ENCODE measurements around the gene ADAM22.

ADAM22 gene

DNA sequence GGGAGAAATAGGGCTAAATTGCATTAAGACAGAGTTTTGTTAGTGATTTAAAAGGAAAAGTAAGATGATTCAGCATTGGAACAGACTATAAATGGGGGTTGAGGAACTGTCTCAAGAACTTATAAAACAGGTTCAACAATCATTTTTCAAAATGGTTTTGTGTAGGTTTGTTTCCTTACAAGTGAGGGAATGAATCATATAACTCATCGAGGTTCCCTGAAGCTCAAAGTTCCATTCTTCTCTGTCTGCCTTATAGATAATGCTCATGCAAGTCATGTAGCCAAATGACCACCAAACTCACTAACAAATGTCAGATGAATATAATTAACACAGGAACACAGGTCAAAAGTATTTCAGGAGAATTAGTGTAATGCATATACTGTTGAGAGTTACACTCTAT is 27.7 kb downstream of the ADAM22 start:
- no peak for DNase-seq (ENCODE audit: low spot score)

DNA sequence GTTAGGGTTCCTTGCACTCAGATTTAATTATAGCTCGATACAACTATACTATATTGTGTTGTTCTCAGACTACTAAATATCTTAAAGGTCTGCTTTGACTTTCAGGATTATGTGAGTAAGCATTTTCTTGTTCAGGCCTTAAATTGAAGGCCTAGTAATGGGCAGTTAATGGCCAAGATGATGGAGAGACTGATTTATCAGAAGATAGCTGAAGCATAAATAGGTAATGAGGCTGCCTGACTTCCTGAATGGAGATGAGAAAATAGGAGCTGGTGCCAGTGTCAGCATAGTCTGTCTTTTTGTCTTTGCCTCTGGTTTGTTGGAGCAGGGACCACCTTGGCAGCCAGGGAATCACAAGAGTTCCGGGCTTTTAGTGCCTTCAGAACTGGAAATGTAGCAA is 32.2 kb downstream of the ADAM22 start:
- no peak for DNase-seq (ENCODE audit: low spot score)

DNA sequence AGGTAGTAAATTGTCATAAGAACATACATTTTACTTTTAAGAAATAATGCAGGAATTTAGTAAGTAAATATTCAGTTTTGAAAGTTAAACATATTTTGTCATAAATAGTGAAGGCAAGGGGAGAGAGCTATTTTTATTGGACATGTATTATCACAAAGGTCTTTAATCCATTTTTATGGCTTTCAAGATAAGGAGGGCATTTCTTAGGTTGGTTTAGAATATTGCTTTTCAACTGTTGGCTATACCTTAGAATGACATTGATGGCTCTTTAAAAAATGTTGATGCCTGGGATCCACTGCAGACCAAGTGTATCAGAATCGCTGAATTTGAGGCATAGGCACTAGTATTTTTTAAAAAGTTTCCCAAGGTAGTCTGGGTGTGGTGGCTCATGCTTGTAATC is 34.0 kb downstream of the ADAM22 start:
- DNase-seq (ENCODE audit: low spot score): no peak

- DNase-seq (ENCODE audit: low spot score): no peak
Observed at GRCh38 chr7:87982116-87982515, 48.1 kb downstream of the ADAM22 start.

GRCh38 chr7:87984088-87984487 is 50.0 kb downstream of the ADAM22 start:
- no peak for DNase-seq (ENCODE audit: low spot score)

GRCh38 chr7:87993269-87993668 is 59.2 kb downstream of the ADAM22 start:
- DNase-seq (ENCODE audit: low spot score): no peak

- no peak for DNase-seq (ENCODE audit: low spot score)
Observed at GRCh38 chr7:87999261-87999660, 65.2 kb downstream of the ADAM22 start.

DNA sequence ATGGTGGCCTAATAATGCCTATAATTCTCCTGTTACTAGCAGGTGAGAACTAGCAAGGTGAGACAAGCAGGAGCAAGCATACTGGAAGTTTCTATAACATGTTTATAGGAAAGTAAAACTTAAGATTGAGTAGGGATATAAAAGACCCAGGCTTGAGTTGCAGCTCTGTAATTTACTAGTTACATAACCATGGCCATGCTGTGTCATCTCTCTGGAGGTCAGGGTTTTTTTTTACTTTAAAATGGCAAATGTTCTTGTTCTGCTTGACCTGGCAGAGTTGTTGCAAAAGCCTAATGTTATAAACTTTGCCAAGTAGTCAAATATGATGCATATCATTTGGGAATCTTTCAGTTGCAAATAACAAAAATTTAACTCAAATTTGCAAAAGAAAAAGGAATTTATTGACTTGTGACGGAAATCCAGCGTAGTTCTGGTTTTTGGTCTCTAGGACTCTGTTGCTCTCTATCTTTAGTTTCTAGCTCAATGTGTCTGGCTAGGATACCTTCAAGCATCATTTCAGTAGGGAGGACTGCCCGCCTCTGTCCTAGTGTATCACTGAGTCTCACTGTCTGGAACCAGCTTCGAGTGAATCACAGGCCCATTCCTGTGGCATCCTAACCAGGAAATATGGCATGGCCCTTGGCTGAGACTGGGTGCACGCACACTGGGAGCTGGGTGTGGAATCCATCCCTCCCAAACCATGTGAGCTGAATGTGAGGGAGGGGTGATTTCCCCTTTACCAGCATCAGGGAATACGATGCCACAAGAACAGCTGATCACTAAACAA is 67.9 kb downstream of the ADAM22 start:
- no peak for DNase-seq (ENCODE audit: low spot score)

DNA sequence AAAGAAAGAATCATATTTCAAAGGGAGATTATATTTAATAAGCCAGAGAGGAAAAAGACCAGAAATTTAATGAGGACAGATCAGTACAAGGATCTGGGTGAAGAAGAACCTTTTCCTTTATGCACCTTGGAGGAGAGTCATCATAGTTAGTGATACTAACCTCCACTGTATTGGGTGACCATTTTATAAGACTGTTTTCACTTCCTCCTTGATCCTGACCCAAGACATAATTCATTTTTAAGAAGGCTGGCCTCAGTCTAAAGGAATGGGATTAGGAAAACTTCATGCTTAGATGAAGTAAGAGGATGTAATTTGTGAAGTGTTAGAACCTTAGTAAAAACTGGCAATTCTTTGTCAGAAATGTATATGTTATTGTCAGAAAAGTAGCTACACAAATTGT is 68.6 kb downstream of the ADAM22 start:
- no peak for DNase-seq (ENCODE audit: low spot score)

- no peak for DNase-seq (ENCODE audit: low spot score)
Observed at GRCh38 chr7:88003581-88003980, 69.5 kb downstream of the ADAM22 start.

DNA sequence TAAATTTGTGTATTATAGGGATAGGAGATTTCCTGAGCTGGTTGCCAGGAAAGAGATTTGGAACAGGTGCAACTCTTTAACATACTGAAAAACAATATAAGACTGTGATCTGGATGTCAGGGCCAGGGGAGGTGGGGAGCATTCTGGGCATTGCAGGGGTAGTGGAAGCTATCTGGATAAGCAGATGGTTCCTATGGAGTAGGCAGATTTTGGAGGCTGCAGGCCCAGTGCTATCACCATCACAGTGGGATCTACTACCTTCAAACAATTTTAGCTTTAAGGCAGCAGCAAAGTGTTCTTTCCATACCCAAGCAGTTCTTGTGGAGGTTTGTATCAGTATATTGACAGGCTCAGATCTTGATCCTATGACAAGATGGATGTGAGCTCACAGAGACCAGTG is 71.1 kb downstream of the ADAM22 start:
- no peak for DNase-seq (ENCODE audit: low spot score)

DNA sequence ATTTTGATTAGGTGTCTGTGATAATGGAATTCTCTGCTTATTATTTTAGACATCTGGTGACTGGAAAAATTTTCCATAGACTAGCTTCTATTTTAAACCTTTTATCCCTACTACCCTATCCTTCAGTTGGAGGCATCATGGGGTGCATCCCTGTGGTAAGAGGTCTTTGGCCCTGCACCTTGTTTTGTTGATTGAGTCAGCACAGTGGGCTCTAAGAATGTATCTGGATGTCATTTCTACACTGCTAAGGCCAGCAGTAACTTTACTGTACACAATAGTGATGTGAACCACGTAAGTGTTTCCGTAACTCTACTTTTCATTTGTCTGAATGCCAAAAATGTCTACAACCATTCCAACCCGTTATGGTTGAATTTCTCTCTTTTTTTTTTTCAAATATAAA is 75.6 kb downstream of the ADAM22 start:
- DNase-seq (ENCODE audit: low spot score): no peak

GRCh38 chr7:88012086-88012485 is 78.0 kb downstream of the ADAM22 start:
- no peak for DNase-seq (ENCODE audit: low spot score)

DNA sequence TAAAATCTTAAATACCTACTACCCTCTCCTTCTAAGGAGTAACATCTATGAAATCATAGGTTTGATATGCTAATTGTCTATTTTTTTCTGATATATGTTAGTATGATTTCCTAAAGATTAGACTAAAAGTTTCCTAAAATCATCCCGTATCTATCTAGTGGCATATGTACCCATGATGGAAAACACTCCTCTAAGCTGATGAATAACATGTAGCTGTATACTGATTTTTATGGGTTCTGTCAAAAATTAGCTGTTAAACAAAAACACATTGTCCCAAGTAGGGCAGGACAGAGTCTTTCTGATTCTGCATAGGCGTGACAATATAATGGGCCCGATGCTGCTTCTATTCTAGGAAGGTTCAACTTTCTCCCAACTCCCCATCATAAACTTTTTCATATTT is 79.9 kb downstream of the ADAM22 start:
- no peak for DNase-seq (ENCODE audit: low spot score)

DNA sequence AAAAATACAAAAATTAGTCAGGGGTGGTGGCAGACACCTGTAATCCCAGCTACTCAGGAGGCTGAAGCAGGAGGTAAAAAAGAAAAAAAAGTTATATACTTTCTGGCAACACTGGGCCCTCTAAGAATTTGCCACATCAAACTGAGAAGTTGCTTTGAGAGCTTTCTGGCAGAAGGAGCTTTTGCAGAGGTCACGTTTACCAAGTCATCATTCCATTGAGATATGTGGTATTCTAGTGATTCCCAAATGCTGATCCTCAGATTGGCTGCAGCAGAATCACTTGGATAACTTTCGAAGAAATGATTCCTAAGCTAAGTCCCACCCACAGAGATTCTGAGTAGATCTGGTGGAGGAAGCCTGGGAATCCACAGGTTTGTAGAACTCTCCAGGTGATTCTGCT is 80.5 kb downstream of the ADAM22 start:
- DNase-seq (ENCODE audit: low spot score): no peak

- no peak for DNase-seq (ENCODE audit: low spot score)
Observed at GRCh38 chr7:88015309-88015708, 81.3 kb downstream of the ADAM22 start.

- DNase-seq (ENCODE audit: low spot score): no peak
Observed at GRCh38 chr7:88018501-88018900, 84.5 kb downstream of the ADAM22 start.

DNA sequence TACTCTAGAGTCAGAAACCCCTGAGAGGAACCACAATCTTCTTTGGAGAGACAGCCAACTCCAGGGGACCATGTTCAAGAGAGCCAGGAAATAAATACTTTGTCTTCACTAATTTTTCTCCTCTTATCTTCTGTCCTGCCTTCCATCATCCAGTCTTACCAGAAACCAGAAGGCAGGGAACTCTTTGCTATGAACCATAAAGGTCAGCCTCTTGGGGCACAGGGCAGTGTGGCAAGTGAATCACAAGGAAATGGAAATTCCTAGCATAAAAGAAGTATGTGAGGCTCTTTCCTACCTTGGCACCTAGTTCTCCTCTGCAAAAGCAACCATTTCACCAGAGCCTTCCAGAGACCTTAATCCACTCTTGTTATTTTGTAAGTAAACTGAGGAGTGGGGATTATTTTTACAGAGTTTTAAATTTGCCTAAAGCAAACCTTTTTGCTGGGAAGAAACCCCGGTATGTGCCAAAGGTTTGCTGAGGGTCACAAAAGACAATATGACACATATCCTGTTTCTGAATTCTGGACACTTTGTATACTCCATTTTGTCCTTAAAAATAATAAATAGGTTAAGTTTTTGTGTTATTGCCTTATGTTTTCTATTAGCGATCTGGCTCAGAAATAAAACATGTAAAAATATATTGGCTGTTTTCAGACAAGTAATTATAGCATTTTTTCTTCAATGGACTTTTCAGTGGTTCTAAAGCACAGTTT is 87.1 kb downstream of the ADAM22 start:
- no peak for DNase-seq (ENCODE audit: low spot score)

- DNase-seq (ENCODE audit: low spot score): no peak
Observed at GRCh38 chr7:88027724-88028123, 93.7 kb downstream of the ADAM22 start.

GRCh38 chr7:88034083-88034695 is 100.1 kb downstream of the ADAM22 start:
- no peak for DNase-seq (ENCODE audit: low spot score)

DNA sequence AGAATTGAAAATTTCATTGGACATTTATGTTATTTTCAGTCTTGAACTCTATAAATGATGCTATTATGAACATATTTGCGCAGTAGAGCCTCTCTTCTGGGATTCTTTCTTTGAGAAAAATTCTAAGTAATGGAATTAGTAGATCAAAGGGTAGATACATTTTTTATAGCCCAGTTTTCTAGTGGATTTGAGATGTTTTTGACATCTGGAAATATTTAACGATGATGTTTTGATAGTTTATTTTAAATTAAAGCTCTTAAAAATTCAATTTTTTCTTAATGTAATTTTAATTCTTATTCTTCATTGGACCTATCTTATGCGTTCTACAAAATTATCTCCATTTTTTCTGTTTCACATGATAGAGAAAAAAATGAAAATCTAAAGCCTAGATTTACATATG is 103.0 kb downstream of the ADAM22 start:
- DNase-seq (ENCODE audit: low spot score): no peak

DNA sequence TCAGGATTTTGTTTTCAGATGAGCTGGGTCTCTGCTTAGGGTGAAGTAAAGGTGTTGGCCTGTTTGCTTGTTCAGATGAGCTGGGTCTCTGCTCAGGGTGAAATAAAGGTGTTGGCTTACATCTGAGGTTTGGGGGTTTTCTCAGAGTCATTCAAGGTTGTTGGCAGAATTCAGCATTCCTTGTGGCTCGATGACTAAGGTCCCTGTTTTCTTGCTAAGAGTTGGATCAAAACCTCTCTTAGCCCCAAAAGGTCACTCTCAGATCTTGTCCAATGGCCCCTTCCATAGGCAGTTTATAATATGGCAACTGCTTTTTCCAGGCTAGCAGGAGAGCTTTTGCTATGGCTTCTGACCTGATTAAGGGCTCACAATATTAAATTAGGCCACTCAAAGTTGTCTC is 106.6 kb downstream of the ADAM22 start:
- no peak for DNase-seq (ENCODE audit: low spot score)

- no peak for DNase-seq (ENCODE audit: low spot score)
Observed at GRCh38 chr7:88041583-88041982, 107.5 kb downstream of the ADAM22 start.

All from CD4-positive, alpha-beta T cell treated with Interleukin-15 for 4 hours (primary cell).